OCI-LY1 (cell line): ENCODE results near the gene XPA.

Source experiments
- CTCF ChIP-seq: fragments of 200-600 bp; sonication (generic), shearing (Covaris generic); IDR thresholded peaks from 2 replicates; pipeline ENCODE4 v1.5.1; 2017; ENCODE audit warnings: mild to moderate bottlenecking, antibody characterized with exemption, low read length, moderate library complexity, mixed read lengths
- EZH2 ChIP-seq: fragments of 200-600 bp; sonication (generic), shearing (Covaris generic); IDR thresholded peaks from 2 replicates; pipeline ENCODE4 v1.8.0; 2017; ENCODE audit warnings: borderline replicate concordance, mixed run types, mild to moderate bottlenecking, antibody characterized with exemption, low read length, moderate library complexity, mixed read lengths

GRCh38 chr9:97722331-97722730 lies 25.2 kb upstream of the XPA start:
- TF ChIP-seq CTCF, result no peak
- no peak for TF ChIP-seq EZH2
